ENCODE measurements around the gene TRIM38. TPM values are rescaled to one million over a fixed set of nuclear protein-coding genes. Genes with fewer than 3 reads are reported as not detected.
"Not testable (repeated sequence)": the region's sequence is repeated elsewhere in the genome, so short reads cannot be mapped to it uniquely, and the experiment has no call there.

The TRIM38 gene
- total and polyA plus RNA-seq, 7 donors: 4.2 to 13.3 (median 8.2) TPM

- 1 to 2% methylated on average over 30 of the region's 30 CpGs for WGBS, 2 donors
Observed at GRCh38 chr6:25991785-25992412, 29.3 kb downstream of the TRIM38 start.

GRCh38 chr6:25992413-25993340, 30.1 kb downstream of the TRIM38 start:
- intact Hi-C loops (cut with DNase I): loop anchor here (2.0 to 10.0 kb wide), 2 partner anchors 30 to 268 kb away; partner anchors contain the start of gene TRIM38
- WGBS, 2 donors: 1% methylated on average over 52 of the region's 52 CpGs

More at GRCh38 chr6:25991785-25992412, 29.3 kb downstream of the TRIM38 start:
- H3K9me3 ChIP-seq: no peaks in the 10 kb centered on the region
- peaks cover 0 to 15% (median 12%) of the 10 kb centered on the region in 4 donors for H3K4me1 ChIP-seq
- peak; percentile 88 for DNase-seq
- H3K36me3 ChIP-seq: peaks cover 0 to 11% (median 3%) of the 10 kb centered on the region in 4 donors
- peak overlapping the region; percentile 87 to 91 (median 90) for H3K27ac ChIP-seq
- H3K27me3 ChIP-seq: no peaks in the 10 kb centered on the region
- H3K4me3 ChIP-seq: peak overlapping the region; percentile 46 to 62 (median 60)
- TF ChIP-seq POLR2AphosphoS5 (IDR thresholded peaks at IDR 0.05): peak in 2 of 4 donors; percentile 4 to 50
- TF ChIP-seq EP300 (IDR thresholded peaks at IDR 0.05): no peak
- intact Hi-C loops (cut with DNase I): loop anchor here (2.0 to 10.0 kb wide), 2 partner anchors 29 to 267 kb away; partner anchors contain the start of gene TRIM38

GRCh38 chr6:25993341-25993684, 30.7 kb downstream of the TRIM38 start:
- H3K4me1 ChIP-seq: peaks cover 0 to 15% (median 12%) of the 10 kb centered on the region in 4 donors
- not testable (repeated sequence) for DNase-seq, H3K27me3 ChIP-seq, H3K9me3 ChIP-seq, H3K36me3 ChIP-seq
- WGBS, 2 donors: 34 to 61% methylated on average over 7 of the region's 7 CpGs
- intact Hi-C loops (cut with DNase I): loop anchor here (2.0 to 10.0 kb wide), 2 partner anchors 31 to 269 kb away; partner anchors contain the start of gene TRIM38
- H3K27ac ChIP-seq: peak overlapping the region; percentile 87 to 91 (median 90)
- H3K4me3 ChIP-seq: peak overlapping the region; percentile 46 to 62 (median 60)

More at GRCh38 chr6:25992413-25993340, 30.1 kb downstream of the TRIM38 start:
- H3K27ac ChIP-seq: peak overlapping the region; percentile 87 to 91 (median 90)
- DNase-seq: peak; percentile 97
- no peaks in the 10 kb centered on the region for H3K9me3 ChIP-seq
- TF ChIP-seq CTCF (IDR thresholded peaks at IDR 0.05) (peak; percentile 90 to 99 (median 96)), POLR2A (IDR thresholded peaks at IDR 0.05) (peak; percentile 72 to 91), EP300 (IDR thresholded peaks at IDR 0.05) (peak in 1 of 4 donors; percentile 1), POLR2AphosphoS5 (IDR thresholded peaks at IDR 0.05) (peak; percentile 57 to 95 (median 86))
- peak overlapping the region; percentile 46 to 62 (median 60) for H3K4me3 ChIP-seq
- no peaks in the 10 kb centered on the region for H3K27me3 ChIP-seq
- peaks cover 0 to 7% (median 3%) of the 10 kb centered on the region in 4 donors for H3K36me3 ChIP-seq
- H3K4me1 ChIP-seq: peaks cover 0 to 15% (median 12%) of the 10 kb centered on the region in 4 donors

GRCh38 chr6:25995507-25995906, 32.9 kb downstream of the TRIM38 start:
- Histone ChIP-seq H3K27ac (no peak overlapping the region), H3K4me1 (peaks cover 0 to 15% (median 12%) of the 10 kb centered on the region in 4 donors), H3K9me3 (no peaks in the 10 kb centered on the region), H3K36me3 (peaks cover 0 to 23% (median 13%) of the 10 kb centered on the region in 4 donors), H3K27me3 (no peaks in the 10 kb centered on the region), H3K4me3 (no peak overlapping the region)
- intact Hi-C loops (cut with DNase I): loop anchor here (10.0 kb wide), 1 partner anchor 271 kb away; a partner anchor contains a TSS
- TF ChIP-seq EP300 (IDR thresholded peaks at IDR 0.05) (no peak), POLR2A (IDR thresholded peaks at IDR 0.05) (no peak), POLR2AphosphoS5 (IDR thresholded peaks at IDR 0.05) (no peak), CTCF (IDR thresholded peaks at IDR 0.05) (no peak)
- no peak for DNase-seq
- 94 to 97% methylated on average over 1 of the region's 1 CpG for WGBS, 2 donors

- no peaks in the 10 kb centered on the region for H3K27me3 ChIP-seq
- DNase-seq: no peak
- intact Hi-C loops (cut with DNase I): loop anchor here (10.0 kb wide), 1 partner anchor 273 kb away; a partner anchor contains a TSS
Observed at GRCh38 chr6:25997921-25998320, 35.3 kb downstream of the TRIM38 start.

More at GRCh38 chr6:25997921-25998320, 35.3 kb downstream of the TRIM38 start:
- H3K4me1 ChIP-seq: peaks cover 0 to 15% (median 12%) of the 10 kb centered on the region in 4 donors
- TF ChIP-seq EP300 (IDR thresholded peaks at IDR 0.05) (no peak), CTCF (IDR thresholded peaks at IDR 0.05) (no peak), POLR2AphosphoS5 (IDR thresholded peaks at IDR 0.05) (no peak), POLR2A (IDR thresholded peaks at IDR 0.05) (no peak)
- no peaks in the 10 kb centered on the region for H3K9me3 ChIP-seq
- peaks cover 0 to 34% (median 16%) of the 10 kb centered on the region in 4 donors for H3K36me3 ChIP-seq
- WGBS, 2 donors: 92 to 94% methylated on average over 3 of the region's 3 CpGs
- no peak overlapping the region for H3K27ac ChIP-seq
- H3K4me3 ChIP-seq: no peak overlapping the region

Measured in sigmoid colon (tissue), 7 donors.